GM12878 (cell line): ENCODE results near the gene CAPN9. TPM values are rescaled to one million over a fixed set of nuclear protein-coding genes. Genes with fewer than 3 reads are reported as not detected.

Source experiments
- ATAC-seq: fragments of 200-7000 bp; cut with Tn5 transposase; 3 replicates; pipeline ENCODE4 v1.9.1; 2020; ENCODE audit warnings: mild to moderate bottlenecking, moderate library complexity
- BruUV-seq: library from RNA; stranded (reverse); fragments of 400-500 nt; replicated peaks from 2 replicates; lab custom pipeline; 2021; lab: Mats Ljungman, UMichigan
- CTCF ChIA-PET: fragments of 300-600 bp; sonication (Branson Sonifier 250); formaldehyde crosslinking; extraction: SDS; loops from one replicate; lab custom pipeline; 2021; ENCODE audit warnings: inconsistent platforms; lab: Yijun Ruan, JAX
- POLR2A ChIA-PET: fragments of 350-600 bp; formaldehyde crosslinking; extraction: SDS; loops from one replicate; lab custom pipeline; 2021; ENCODE audit warnings: inconsistent platforms; lab: Charles Lee
- RAD21 ChIA-PET: fragments of 300-600 bp; sonication (Branson Sonifier 250); formaldehyde crosslinking; loops from one replicate; lab custom pipeline; 2023; ENCODE audit warnings: antibody characterized with exemption; ENCODE audit not compliant: unreplicated experiment; lab: Charles Lee
- SMC1A ChIA-PET: fragments of 300-600 bp; sonication (Branson Sonifier 250); formaldehyde crosslinking; loops from one replicate; lab custom pipeline; 2023; ENCODE audit not compliant: unreplicated experiment, uncharacterized antibody; lab: Charles Lee
- DNase-seq: peaks from one replicate; pipeline ENCODE4 v3.0.0-alpha.2; 2011; ENCODE audit warnings: low read depth, low spot score
- FAIRE-seq: peaks from 3 replicates; lab custom pipeline; 2011; peaks lifted over from hg19 to GRCh38; lab: Jason Lieb, UNC
- H2AFZ ChIP-seq: 2 replicates; pipeline ENCODE4 v1.6.0; 2011; ENCODE audit warnings: low read depth, low read length, control low read depth; ENCODE audit not compliant: control insufficient read depth
- H3K27ac ChIP-seq: 2 replicates; pipeline ENCODE4 v1.5.1; 2011; ENCODE audit warnings: control low read depth; ENCODE audit not compliant: control insufficient read depth, insufficient read depth
- H3K27me3 ChIP-seq, 2 experiments: replicated peaks in 1 of 2; 2 replicates each; pipeline versions ENCODE4 v1.6.0 to v1.6.1; 2011; ENCODE audit warnings: low read length in 1 of 2; ENCODE audit not compliant: control insufficient read depth in 2 of 2, insufficient read depth in 2 of 2
- H3K36me3 ChIP-seq, 2 experiments: 2 replicates each; pipeline ENCODE4 v1.5.1; 2011; ENCODE audit warnings: low read length in 1 of 2; ENCODE audit not compliant: control insufficient read depth in 2 of 2, insufficient read depth in 2 of 2
- H3K4me1 ChIP-seq: 2 replicates; pipeline ENCODE4 v1.6.1; 2011; ENCODE audit warnings: mild to moderate bottlenecking, low read length, moderate library complexity, mixed read lengths; ENCODE audit not compliant: control insufficient read depth, insufficient read depth
- H3K4me2 ChIP-seq: 2 replicates; pipeline ENCODE4 v1.6.0; 2011; ENCODE audit warnings: control low read depth; ENCODE audit not compliant: control insufficient read depth, insufficient read depth
- H3K4me3 ChIP-seq: fragments of 200-600 bp; sonication (generic); 2 replicates; pipeline ENCODE4 v1.5.1; 2016
- H3K79me2 ChIP-seq: 2 replicates; pipeline ENCODE4 v1.6.0; 2011; ENCODE audit warnings: low read length; ENCODE audit not compliant: control insufficient read depth, insufficient read depth
- H3K9ac ChIP-seq: 2 replicates; pipeline ENCODE4 v1.8.0; 2011; ENCODE audit warnings: low read length, control low read depth, mixed read lengths; ENCODE audit not compliant: control insufficient read depth, insufficient read depth
- H3K9me3 ChIP-seq: replicated peaks from 3 replicates; pipeline ENCODE4 v1.5.1; 2011; ENCODE audit warnings: mild to moderate bottlenecking, low read length; ENCODE audit not compliant: control insufficient read depth, insufficient read depth
- H4K20me1 ChIP-seq: 2 replicates; pipeline ENCODE4 v1.6.0; 2011; ENCODE audit not compliant: control insufficient read depth, insufficient read depth
- GATAD2B ChIP-seq: fragments of 450-650 bp; conservative IDR thresholded peaks from 2 replicates; pipeline ENCODE4 v1.6.1; 2017; ENCODE audit warnings: low read depth, mild to moderate bottlenecking, moderate library complexity
- HDGF ChIP-seq: fragments of 450-650 bp; IDR thresholded peaks from 2 replicates; pipeline ENCODE4 v1.6.1; 2016; ENCODE audit warnings: antibody characterized with exemption
- MTA2 ChIP-seq: fragments of 450-650 bp; IDR thresholded peaks from 2 replicates; pipeline ENCODE4 v1.6.1; 2016; ENCODE audit warnings: low read depth, mild to moderate bottlenecking, moderate library complexity
- MTA3 ChIP-seq: IDR thresholded peaks from 2 replicates; pipeline ENCODE4 v1.6.1; 2012; ENCODE audit warnings: low read length, inconsistent platforms, borderline replicate concordance
- NFYB ChIP-seq: IDR thresholded peaks from 2 replicates; pipeline ENCODE4 v1.6.1; 2011; ENCODE audit warnings: low read depth, mild to moderate bottlenecking, low read length, improper control_type of control experiment, moderate library complexity; ENCODE audit not compliant: insufficient read depth
- POLR2AphosphoS5 ChIP-seq: IDR thresholded peaks from 2 replicates; pipeline ENCODE4 v1.6.1; 2011; ENCODE audit warnings: mild to moderate bottlenecking, low read length, inconsistent platforms
- RB1 ChIP-seq: fragments of 450-650 bp; formaldehyde crosslinking; IDR thresholded peaks from 2 replicates; pipeline ENCODE4 v1.6.1; 2017; ENCODE audit warnings: mild to moderate bottlenecking, borderline replicate concordance
- RCOR1 ChIP-seq: conservative IDR thresholded peaks from 2 replicates; pipeline ENCODE4 v1.6.1; 2012; ENCODE audit warnings: low read depth, low read length, improper control_type of control experiment
- SIX5 ChIP-seq: IDR thresholded peaks from 2 replicates; pipeline ENCODE4 v1.6.1; 2011; ENCODE audit warnings: mild to moderate bottlenecking, low read depth, low read length, moderate library complexity; ENCODE audit not compliant: severe bottlenecking
- SMAD5 ChIP-seq: IDR thresholded peaks from 2 replicates; pipeline ENCODE4 v1.6.1; 2016; ENCODE audit warnings: antibody characterized with exemption, low read depth
- SMARCA5 ChIP-seq: fragments of 450-650 bp; IDR thresholded peaks from 2 replicates; pipeline ENCODE4 v1.6.1; 2017; ENCODE audit warnings: mild to moderate bottlenecking
- SP1 ChIP-seq: IDR thresholded peaks from one replicate; pipeline ENCODE4 v1.6.1; 2011; ENCODE audit warnings: low read depth, low read length
- TCF7 ChIP-seq: IDR thresholded peaks from 2 replicates; pipeline ENCODE4 v1.6.1; 2014; ENCODE audit warnings: antibody characterized with exemption, borderline replicate concordance
- ZZZ3 ChIP-seq: IDR thresholded peaks from 2 replicates; pipeline ENCODE4 v1.6.1; 2011; ENCODE audit warnings: low read depth; ENCODE audit not compliant: control insufficient read depth, insufficient read length
- WGBS: methylation state at CpG from one replicate; pipeline ENCODE4 v1.1.6; 2016; ENCODE audit warnings: low lambda C conversion rate; ENCODE audit not compliant: insufficient replicate concordance, insufficient coverage; ENCODE audit errors: missing lambda C conversion rate; 5-methylcytosine and 5-hydroxymethylcytosine counted together
- in situ Hi-C: fragments of 300-500 bp; cut with MboI; formaldehyde crosslinking; loops from 9 replicates; pipeline ENCODE4 v1.14.3; 2018; ENCODE audit warnings: mixed read lengths
- intact Hi-C: fragments of 100-400 bp; cut with micrococcal nuclease; formaldehyde crosslinking; loops from one replicate; pipeline ENCODE4 v1.14.2; 2022; ENCODE audit not compliant: unreplicated experiment
- polyA plus RNA-seq, 11 experiments: library from polyadenylated mRNA; depleted of rRNA in 4 of 11; unstranded in 6 of 11; stranded (reverse) in 5 of 11; fragments of >200 nt; fragmentation: Nextera tagmentation in 4 of 11; fragmentation: Illumina TruSeq in 1 of 11; extraction: Ambion mirVana in 4 of 11; extraction: Trizol in 1 of 11; gene quantifications; 1 replicate in 1 of 11; 2 replicates in 10 of 11; pipeline versions ENCODE4 v1.2.1 to v1.2.3, GENCODE V29; 2011 to 2016; ENCODE audit warnings: inconsistent platforms in 2 of 11, missing spikeins in 2 of 11, low read depth in 1 of 11
- total RNA-seq, 4 experiments: library from RNA; depleted of rRNA in 3 of 4; stranded (reverse); fragments of >200 nt in 3 of 4; fragmentation: Illumina TruSeq in 1 of 4; extraction: Trizol in 1 of 4; gene quantifications; 2 replicates each; pipeline versions ENCODE4 v1.2.1 to v1.2.3, GENCODE V29; 2013 to 2021
- TF ChIP-seq, protein P1 (sequence below): IDR thresholded peaks from 2 replicates; pipeline ENCODE4 v1.6.1; 2012; ENCODE audit warnings: mild to moderate bottlenecking, low read depth, low read length
- TF ChIP-seq, protein P2 (sequence below): fragments of 450-650 bp; IDR thresholded peaks from 2 replicates; pipeline ENCODE4 v1.6.1; 2018; ENCODE audit warnings: borderline replicate concordance, mild to moderate bottlenecking; ENCODE audit not compliant: partially characterized antibody

The CAPN9 gene
- total and polyA plus RNA-seq, 10 of the 15 experiments (the other 5 are each of a cell fraction or from before 2014, with no cell fraction given): not detected

DNA sequence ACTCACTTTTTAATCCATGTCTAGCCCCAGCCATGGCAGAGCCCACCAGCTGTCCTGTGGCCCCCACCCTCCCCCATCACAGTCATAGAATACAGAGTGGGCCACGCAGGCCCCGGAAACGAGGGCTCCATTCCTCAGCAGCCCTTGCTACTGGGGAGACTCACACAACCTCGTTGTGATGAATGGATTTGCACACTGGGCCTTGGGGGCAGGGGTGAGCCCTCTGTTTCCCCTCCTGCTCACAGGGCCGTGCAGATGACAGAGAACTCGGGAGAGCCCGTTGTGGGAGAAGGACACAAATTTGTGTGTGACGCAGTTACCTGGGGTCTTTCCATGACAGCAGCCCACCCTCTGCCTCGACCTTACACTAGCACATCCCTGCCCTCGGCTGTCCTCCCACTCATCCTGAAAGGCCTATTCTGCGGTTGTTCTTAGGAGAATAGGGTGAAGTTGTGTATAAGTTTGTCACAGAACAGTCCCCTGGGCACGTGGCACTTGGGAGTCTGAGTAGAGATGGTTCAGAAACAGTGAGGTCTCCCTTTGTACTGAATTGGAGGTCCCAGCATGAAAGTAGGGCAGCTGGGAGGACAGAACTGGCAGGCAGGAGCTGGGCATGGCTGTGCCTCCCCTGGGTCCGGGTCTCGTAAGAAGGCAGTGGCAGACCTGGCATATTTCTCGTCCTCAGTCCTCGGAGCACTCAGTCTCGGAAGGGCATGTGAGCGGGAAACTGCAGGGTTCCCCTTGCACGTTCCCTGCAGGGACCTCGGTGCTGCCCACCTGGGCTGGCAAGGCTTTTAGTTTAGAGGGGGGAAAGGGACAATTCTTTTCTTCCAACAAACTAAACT lies 40.1 kb upstream of the CAPN9 start (continued):
- TF ChIP-seq SMARCA5 (no peak), GATAD2B (no peak), RB1 (no peak)
- TF ChIP-seq, protein P1, sequence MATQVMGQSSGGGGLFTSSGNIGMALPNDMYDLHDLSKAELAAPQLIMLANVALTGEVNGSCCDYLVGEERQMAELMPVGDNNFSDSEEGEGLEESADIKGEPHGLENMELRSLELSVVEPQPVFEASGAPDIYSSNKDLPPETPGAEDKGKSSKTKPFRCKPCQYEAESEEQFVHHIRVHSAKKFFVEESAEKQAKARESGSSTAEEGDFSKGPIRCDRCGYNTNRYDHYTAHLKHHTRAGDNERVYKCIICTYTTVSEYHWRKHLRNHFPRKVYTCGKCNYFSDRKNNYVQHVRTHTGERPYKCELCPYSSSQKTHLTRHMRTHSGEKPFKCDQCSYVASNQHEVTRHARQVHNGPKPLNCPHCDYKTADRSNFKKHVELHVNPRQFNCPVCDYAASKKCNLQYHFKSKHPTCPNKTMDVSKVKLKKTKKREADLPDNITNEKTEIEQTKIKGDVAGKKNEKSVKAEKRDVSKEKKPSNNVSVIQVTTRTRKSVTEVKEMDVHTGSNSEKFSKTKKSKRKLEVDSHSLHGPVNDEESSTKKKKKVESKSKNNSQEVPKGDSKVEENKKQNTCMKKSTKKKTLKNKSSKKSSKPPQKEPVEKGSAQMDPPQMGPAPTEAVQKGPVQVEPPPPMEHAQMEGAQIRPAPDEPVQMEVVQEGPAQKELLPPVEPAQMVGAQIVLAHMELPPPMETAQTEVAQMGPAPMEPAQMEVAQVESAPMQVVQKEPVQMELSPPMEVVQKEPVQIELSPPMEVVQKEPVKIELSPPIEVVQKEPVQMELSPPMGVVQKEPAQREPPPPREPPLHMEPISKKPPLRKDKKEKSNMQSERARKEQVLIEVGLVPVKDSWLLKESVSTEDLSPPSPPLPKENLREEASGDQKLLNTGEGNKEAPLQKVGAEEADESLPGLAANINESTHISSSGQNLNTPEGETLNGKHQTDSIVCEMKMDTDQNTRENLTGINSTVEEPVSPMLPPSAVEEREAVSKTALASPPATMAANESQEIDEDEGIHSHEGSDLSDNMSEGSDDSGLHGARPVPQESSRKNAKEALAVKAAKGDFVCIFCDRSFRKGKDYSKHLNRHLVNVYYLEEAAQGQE: no peak

DNA sequence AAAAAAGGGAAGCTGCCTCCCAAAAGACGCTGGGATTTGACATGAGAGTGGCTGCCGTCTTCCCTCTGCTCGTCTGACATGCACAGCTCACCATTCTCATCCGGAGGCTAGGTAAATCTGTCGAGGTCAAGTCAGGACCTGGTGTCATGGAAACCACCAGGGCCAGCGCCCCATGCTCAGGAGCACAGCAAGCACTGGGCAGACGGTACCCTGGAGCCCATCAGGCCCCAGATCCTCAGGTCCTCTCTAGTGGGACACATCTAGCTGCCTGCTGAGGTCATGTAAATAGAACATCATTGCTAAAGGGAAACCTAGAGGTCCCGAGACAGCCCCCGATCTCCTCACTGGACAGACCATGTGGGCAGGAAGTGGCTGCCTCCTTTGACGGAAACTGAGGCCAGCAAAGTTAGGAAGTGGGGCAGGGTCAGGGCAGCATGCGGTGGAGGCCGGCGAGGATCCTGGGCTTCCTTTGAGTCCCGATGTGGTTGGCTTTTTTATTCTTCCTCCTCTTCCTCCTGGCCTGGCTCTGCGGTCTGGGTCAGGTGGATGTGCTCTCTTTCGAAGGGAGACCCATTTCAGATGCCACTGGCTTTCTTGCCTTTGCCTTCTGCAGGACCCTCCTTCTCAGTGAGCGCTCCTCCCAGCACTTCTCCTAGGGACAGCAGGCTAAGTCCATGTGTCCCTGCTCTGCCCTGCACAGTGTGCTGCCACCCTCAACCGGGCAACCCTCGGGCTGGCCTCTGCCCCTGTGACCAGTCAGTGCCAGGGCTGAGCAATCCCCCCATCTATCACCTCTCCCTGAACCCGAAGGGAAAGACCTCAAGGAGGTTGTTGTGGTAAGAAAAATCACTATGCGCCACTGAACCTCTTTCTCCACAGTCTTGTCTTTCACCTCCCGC lies 39.2 kb upstream of the CAPN9 start:
- BruUV-seq: no TSS peak
- CTCF ChIA-PET: no interaction called here
- RAD21 ChIA-PET: no interaction called here
- FAIRE-seq (no peak), DNase-seq (no peak), ATAC-seq (no peak)
- Histone ChIP-seq H3K4me3 (no peak overlapping the region), H4K20me1 (no peaks in the 10 kb centered on the region), H3K4me1 (no peaks in the 10 kb centered on the region), H3K27ac (no peak overlapping the region), H3K79me2 (no peaks in the 10 kb centered on the region), H3K9me3 (no peaks in the 10 kb centered on the region), H3K27me3 (peaks cover 0 to 2% of the 10 kb centered on the region in 2 experiments; a peak in 1 of 4 replicates), H2AFZ (no peak overlapping the region), H3K9ac (no peak overlapping the region), H3K36me3 (no peaks in the 10 kb centered on the region), H3K4me2 (no peak overlapping the region)
- POLR2A ChIA-PET: no interaction called here
- 29% methylated on average over 22 of the region's 22 CpGs for WGBS
- SMC1A ChIA-PET: no interaction called here
- intact Hi-C loops (no loop called here), in situ Hi-C loops (no loop called here)
- TF ChIP-seq NFYB: no peak
- no peak for TF ChIP-seq TCF7
- no peak for TF ChIP-seq POLR2AphosphoS5
- no peak for TF ChIP-seq HDGF
- TF ChIP-seq MTA2: no peak
- no peak for TF ChIP-seq MTA3
- TF ChIP-seq RCOR1: no peak
- no peak for TF ChIP-seq SIX5
- TF ChIP-seq SMAD5: no peak
- no peak for TF ChIP-seq ZZZ3
- TF ChIP-seq, protein P2, sequence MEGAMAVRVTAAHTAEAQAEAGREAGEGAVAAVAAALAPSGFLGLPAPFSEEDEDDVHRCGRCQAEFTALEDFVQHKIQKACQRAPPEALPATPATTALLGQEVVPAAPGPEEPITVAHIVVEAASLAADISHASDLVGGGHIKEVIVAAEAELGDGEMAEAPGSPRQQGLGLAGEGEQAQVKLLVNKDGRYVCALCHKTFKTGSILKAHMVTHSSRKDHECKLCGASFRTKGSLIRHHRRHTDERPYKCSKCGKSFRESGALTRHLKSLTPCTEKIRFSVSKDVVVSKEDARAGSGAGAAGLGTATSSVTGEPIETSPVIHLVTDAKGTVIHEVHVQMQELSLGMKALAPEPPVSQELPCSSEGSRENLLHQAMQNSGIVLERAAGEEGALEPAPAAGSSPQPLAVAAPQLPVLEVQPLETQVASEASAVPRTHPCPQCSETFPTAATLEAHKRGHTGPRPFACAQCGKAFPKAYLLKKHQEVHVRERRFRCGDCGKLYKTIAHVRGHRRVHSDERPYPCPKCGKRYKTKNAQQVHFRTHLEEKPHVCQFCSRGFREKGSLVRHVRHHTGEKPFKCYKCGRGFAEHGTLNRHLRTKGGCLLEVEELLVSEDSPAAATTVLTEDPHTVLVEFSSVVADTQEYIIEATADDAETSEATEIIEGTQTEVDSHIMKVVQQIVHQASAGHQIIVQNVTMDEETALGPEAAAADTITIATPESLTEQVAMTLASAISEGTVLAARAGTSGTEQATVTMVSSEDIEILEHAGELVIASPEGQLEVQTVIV: no peak
- TF ChIP-seq SP1: no peak
